Gastroesophageal sphincter (tissue), 4 donors: ENCODE data around the gene CALML5. TPM values are rescaled to one million over a fixed set of nuclear protein-coding genes. Genes with fewer than 3 reads are reported as not detected.

ENCODE experiments used
- ATAC-seq: fragments of 150-250 bp; one replicate; pipeline ENCODE4 v1.9.1; 2016; ENCODE audit warnings: mild to moderate bottlenecking, moderate library complexity
- H3K27ac ChIP-seq, 4 donors: fragments of 200-600 bp; sonication (generic) in 3 of 4; 1 replicate in 3 of 4; 2 replicates in 1 of 4; pipeline ENCODE4 v1.5.1; 2016 to 2019
- H3K27me3 ChIP-seq: fragments of 200-600 bp; sonication (generic); one replicate; pipeline ENCODE4 v1.5.1; 2019
- H3K36me3 ChIP-seq, 2 donors: fragments of 200-600 bp; sonication (generic); one replicate each; pipeline ENCODE4 v1.5.1; 2019; ENCODE audit warnings: control low read depth in 1 of 2
- H3K4me1 ChIP-seq, 3 donors: fragments of 200-600 bp; sonication (generic); 1 replicate in 2 of 3; 2 replicates in 1 of 3; pipeline ENCODE4 v1.5.1; 2016 to 2019; ENCODE audit warnings: control low read depth in 2 of 3
- H3K4me3 ChIP-seq, 2 donors: fragments of 200-600 bp; sonication (generic); one replicate each; pipeline ENCODE4 v1.5.1; 2019; ENCODE audit warnings: mild to moderate bottlenecking in 1 of 2, moderate library complexity in 1 of 2
- H3K9me3 ChIP-seq, 3 donors: fragments of 200-600 bp; sonication (generic); one replicate each; pipeline ENCODE4 v1.5.1; 2017 to 2019; ENCODE audit warnings: control low read depth in 2 of 3
- CTCF ChIP-seq, 4 experiments: fragments of 200-600 bp in 2 of 4; fragments of 450-650 bp in 2 of 4; sonication (generic) in 1 of 4; IDR thresholded peaks; one replicate each; pipeline ENCODE4 v1.5.1; 2017 to 2019; ENCODE audit warnings: antibody characterized with exemption in 4 of 4, mild to moderate bottlenecking in 2 of 4, moderate library complexity in 2 of 4
- EP300 ChIP-seq: sonication (generic); formaldehyde crosslinking; IDR thresholded peaks from one replicate; pipeline ENCODE4 v1.6.1; 2017; ENCODE audit warnings: antibody characterized with exemption, mild to moderate bottlenecking
- POLR2A ChIP-seq, 2 donors: fragments of 450-650 bp; IDR thresholded peaks; one replicate each; pipeline ENCODE4 v1.6.1; 2017; ENCODE audit warnings: antibody characterized with exemption in 2 of 2, mild to moderate bottlenecking in 2 of 2, moderate library complexity in 1 of 2
- POLR2AphosphoS5 ChIP-seq: sonication (generic); formaldehyde crosslinking; IDR thresholded peaks from one replicate; pipeline ENCODE4 v1.6.1; 2017; ENCODE audit warnings: antibody characterized with exemption
- WGBS, 2 donors: methylation state at CpG; one replicate each; pipeline ENCODE4 v1.1.5; 2018; ENCODE audit warnings: low coverage in 1 of 2; 5-methylcytosine and 5-hydroxymethylcytosine counted together
- total RNA-seq, 4 donors: library from RNA; depleted of rRNA; stranded (reverse); fragments of >200 nt; gene quantifications; one replicate each; pipeline ENCODE4 v1.1.0, GENCODE V29; 2016

Gene CALML5
- total RNA-seq, 4 donors from 2014 or later, result not detected

DNA sequence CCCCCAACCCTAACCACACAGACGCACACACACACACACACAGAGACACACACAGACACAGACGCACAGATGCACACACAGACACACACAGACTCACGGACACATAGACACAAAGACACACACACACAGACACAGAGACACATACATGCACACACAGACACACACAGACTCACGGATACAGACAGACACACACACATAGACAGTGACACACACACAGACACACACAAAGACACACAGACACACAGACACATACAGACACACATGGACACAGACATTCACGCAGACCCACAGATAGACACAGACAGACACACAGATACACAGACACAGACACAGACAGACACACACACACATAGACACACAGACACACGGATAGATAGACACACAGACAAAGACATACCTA lies 2.1 kb downstream of the CALML5 start:
- no peaks in the 10 kb centered on the region for H3K36me3 ChIP-seq
- peaks cover 0 to 8% (median 0%) of the 10 kb centered on the region in 3 donors for H3K9me3 ChIP-seq
- WGBS, 2 donors, result 57 to 60% methylated on average over 1 to 5 of the region's 6 CpGs
- no peaks in the 10 kb centered on the region for H3K4me1 ChIP-seq
- ATAC-seq, result no peak
- no peak overlapping the region for H3K27ac ChIP-seq
- TF ChIP-seq CTCF (IDR thresholded peaks at IDR 0.05), result no peak
- no peak for TF ChIP-seq EP300
- no peak for TF ChIP-seq POLR2AphosphoS5
- no peak for TF ChIP-seq POLR2A (IDR thresholded peaks at IDR 0.05)
- no peak overlapping the region for H3K4me3 ChIP-seq
- no peaks in the 10 kb centered on the region for H3K27me3 ChIP-seq

DNA sequence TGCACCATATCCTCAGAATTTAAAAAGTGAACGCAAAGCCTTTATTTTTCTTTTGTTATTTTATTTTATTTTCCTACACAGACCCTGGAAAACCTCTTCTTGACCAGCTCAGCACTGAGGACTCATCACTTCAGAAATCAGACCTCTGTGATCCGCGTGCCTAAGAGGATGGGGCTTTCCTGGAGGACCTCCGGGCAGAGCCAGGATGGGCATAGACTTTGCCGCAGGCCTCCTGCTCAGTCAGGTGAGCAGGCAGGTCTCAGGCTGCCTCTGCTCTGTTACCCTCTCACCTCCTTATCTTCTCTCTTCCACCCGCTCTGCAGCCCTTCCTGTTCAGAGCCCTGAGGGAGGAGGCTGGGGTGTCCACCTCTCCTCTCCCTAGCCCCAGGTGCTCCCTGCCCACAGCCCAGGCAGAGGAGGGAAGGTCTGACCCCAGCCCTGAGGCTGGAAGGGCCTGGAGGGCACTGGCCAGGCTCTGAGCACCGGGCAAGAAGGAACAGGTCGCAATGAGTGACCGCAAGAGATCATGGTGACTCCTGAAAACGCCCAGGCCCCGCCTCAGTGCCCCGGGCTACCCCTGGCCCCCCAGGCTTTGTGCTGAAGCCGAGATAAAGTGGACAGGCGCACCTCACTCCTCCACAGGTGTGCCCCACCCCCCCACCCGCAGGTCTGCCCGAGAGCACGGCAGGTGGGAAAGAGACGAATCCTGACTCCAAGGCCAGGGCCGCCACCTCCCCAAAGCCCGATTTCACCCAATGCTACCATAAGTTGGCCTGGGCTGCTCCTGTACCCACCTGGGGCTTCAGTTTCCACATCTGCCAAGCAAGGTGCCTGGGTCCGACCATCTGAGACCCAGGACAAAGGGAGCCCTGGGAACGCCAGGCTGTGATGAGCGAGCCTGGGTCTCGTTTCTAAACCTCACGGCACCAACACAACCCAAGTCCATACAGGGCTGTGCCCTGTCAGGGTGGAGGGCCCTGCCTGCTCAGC lies 2.8 kb downstream of the CALML5 start:
- Histone ChIP-seq H3K9me3 (peaks cover 0 to 15% (median 0%) of the 10 kb centered on the region in 3 donors), H3K4me3 (no peak overlapping the region), H3K27me3 (no peaks in the 10 kb centered on the region), H3K27ac (no peak overlapping the region), H3K4me1 (no peaks in the 10 kb centered on the region), H3K36me3 (no peaks in the 10 kb centered on the region)
- TF ChIP-seq POLR2AphosphoS5 (no peak), CTCF (IDR thresholded peaks at IDR 0.05) (no peak), EP300 (no peak), POLR2A (IDR thresholded peaks at IDR 0.05) (no peak)
- WGBS, 2 donors, result 85 to 96% methylated on average over 2 to 5 of the region's 25 CpGs
- ATAC-seq, result no peak

GRCh38 chr10:5494611-5495010 lies 4.8 kb downstream of the CALML5 start:
- ATAC-seq, result no peak
- H3K36me3 ChIP-seq, result no peaks in the 10 kb centered on the region
- TF ChIP-seq POLR2AphosphoS5, result no peak
- no peak for TF ChIP-seq CTCF (IDR thresholded peaks at IDR 0.05)
- H3K4me1 ChIP-seq, result no peaks in the 10 kb centered on the region
- H3K27me3 ChIP-seq, result no peaks in the 10 kb centered on the region
- H3K9me3 ChIP-seq, result peaks cover 0 to 15% (median 0%) of the 10 kb centered on the region in 3 donors
- 80 to 94% methylated on average over 1 to 3 of the region's 8 CpGs for WGBS, 2 donors
- no peak overlapping the region for H3K27ac ChIP-seq
- no peak overlapping the region for H3K4me3 ChIP-seq

DNA sequence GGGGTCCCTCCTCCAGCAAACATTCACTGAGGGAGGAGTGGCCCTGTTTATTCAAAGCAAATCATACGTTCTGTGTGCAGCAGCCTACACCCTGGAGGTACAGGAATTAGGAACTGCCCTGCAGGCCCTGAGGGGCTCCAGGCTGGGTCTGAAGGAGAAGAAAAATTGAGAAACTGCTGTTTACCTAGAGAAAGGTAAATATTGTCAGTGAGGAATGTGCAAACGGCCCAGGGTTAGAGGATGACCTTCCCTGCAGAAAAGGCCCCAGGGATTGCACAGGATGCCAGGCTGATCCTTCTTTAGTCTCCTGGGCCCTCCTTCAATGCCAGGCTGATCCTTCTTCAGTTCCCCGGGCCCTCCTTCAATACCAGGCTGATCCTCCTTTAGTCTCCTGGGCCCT lies 5.7 kb downstream of the CALML5 start:
- no peak for TF ChIP-seq POLR2A (IDR thresholded peaks at IDR 0.05)
- TF ChIP-seq CTCF (IDR thresholded peaks at IDR 0.05), result no peak
- TF ChIP-seq EP300, result no peak
- TF ChIP-seq POLR2AphosphoS5, result no peak
- H3K4me3 ChIP-seq, result no peak overlapping the region
- H3K36me3 ChIP-seq, result no peaks in the 10 kb centered on the region
- no peaks in the 10 kb centered on the region for H3K4me1 ChIP-seq
- H3K9me3 ChIP-seq, result peaks cover 0 to 15% (median 0%) of the 10 kb centered on the region in 3 donors
- no peak overlapping the region for H3K27ac ChIP-seq
- ATAC-seq, result no peak
- 40 to 79% methylated on average over 1 to 2 of the region's 3 CpGs for WGBS, 2 donors
- no peaks in the 10 kb centered on the region for H3K27me3 ChIP-seq
